Testis (tissue), 3 donors: Measurements from ENCODE around the gene SLC4A4. TPM values are rescaled to one million over a fixed set of nuclear protein-coding genes. Genes with fewer than 3 reads are reported as not detected.

Experiments
- DNase-seq: peaks from one replicate; pipeline ENCODE4 v3.0.0-alpha.2; 2019
- H3K27ac ChIP-seq, 2 donors: fragments of 200-600 bp; sonication (generic); one replicate each; pipeline ENCODE4 v1.5.1; 2019
- H3K27me3 ChIP-seq: fragments of 200-600 bp; sonication (generic); one replicate; pipeline ENCODE4 v1.5.1; 2019
- H3K36me3 ChIP-seq: fragments of 200-600 bp; sonication (generic); one replicate; pipeline ENCODE4 v1.5.1; 2017; ENCODE audit warnings: low read depth; ENCODE audit errors: missing control alignments
- H3K4me1 ChIP-seq: fragments of 200-600 bp; sonication (generic); one replicate; pipeline ENCODE4 v1.5.1; 2019
- H3K4me3 ChIP-seq, 2 donors: fragments of 200-600 bp; sonication (generic); one replicate each; pipeline ENCODE4 v1.5.1; 2017 to 2019
- H3K9me3 ChIP-seq: fragments of 200-600 bp; sonication (generic); one replicate; pipeline ENCODE4 v1.5.1; 2017
- POLR2A ChIP-seq: fragments of 450-650 bp; IDR thresholded peaks from one replicate; pipeline ENCODE4 v1.6.1; 2017; ENCODE audit warnings: antibody characterized with exemption, mild to moderate bottlenecking, moderate library complexity
- WGBS, 2 donors: methylation state at CpG; one replicate each; pipeline ENCODE4 v1.1.5; 2018; 5-methylcytosine and 5-hydroxymethylcytosine counted together
- intact Hi-C: fragments of 100-400 bp; cut with DNase I; formaldehyde crosslinking; loops from one replicate; pipeline ENCODE4 v1.15.1; 2023; ENCODE audit warnings: low total_unique reads
- polyA plus RNA-seq: library from polyadenylated mRNA; stranded (reverse); fragments of 350-450 nt; fragmentation: Illumina TruSeq; extraction: RNeasy Lipid Tissue Mini Kit (QIAGEN cat#74804); gene quantifications from one replicate; pipeline ENCODE4 v1.2.3, GENCODE V29; 2014; ENCODE audit warnings: low read depth, low replicate concordance; ENCODE audit not compliant: insufficient read depth
- total RNA-seq, 2 donors: library from RNA; depleted of rRNA; stranded (reverse); fragments of >200 nt; gene quantifications; one replicate each; pipeline ENCODE4 v1.2.3, GENCODE V29; 2016
- TF ChIP-seq, protein P1 (sequence below), 3 experiments: fragments of 450-650 bp in 2 of 3; fragments of 200-600 bp in 1 of 3; sonication (generic) in 1 of 3; IDR thresholded peaks; one replicate each; pipeline ENCODE4 v1.5.1; 2016 to 2019; ENCODE audit warnings: antibody characterized with exemption in 3 of 3, mild to moderate bottlenecking in 2 of 3, moderate library complexity in 1 of 3

The SLC4A4 gene
- total and polyA plus RNA-seq, 3 donors from 2014 or later = 1.7 to 2.9 (median 2.2) TPM

DNA sequence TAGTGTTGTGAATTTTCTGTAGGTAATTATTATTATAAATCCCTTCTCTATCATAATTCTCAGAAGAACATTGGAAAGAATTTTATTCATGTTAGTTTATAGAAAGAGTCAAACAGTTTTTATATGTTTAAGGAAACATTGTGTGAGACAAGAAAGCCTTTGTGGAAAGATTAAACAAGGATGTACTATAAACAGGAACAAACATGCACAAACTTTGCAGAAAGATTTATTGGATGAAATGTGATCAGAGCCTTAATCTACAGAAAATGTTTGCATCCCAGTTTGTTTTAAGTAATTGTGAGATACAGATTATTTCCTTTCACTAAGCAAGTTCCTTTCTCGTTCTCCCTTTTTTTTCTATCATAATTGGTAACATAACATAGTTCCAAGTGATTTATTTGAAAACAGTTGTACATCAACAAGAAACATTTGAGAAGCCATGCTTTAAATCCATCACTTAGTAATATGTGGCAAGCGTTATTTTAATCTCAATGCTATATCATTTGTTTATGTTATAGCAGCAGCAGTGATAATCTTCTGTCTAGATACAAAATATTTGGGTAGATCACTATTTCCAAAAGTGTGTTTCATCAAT, 129.4 kb downstream of the SLC4A4 start:
- no peak overlapping the region for H3K27ac ChIP-seq
- no peaks in the 10 kb centered on the region for H3K9me3 ChIP-seq
- no peak overlapping the region for H3K4me3 ChIP-seq
- intact Hi-C loops = no loop called here
- H3K27me3 ChIP-seq = no peaks in the 10 kb centered on the region
- DNase-seq = no peak
- TF ChIP-seq, protein P1, sequence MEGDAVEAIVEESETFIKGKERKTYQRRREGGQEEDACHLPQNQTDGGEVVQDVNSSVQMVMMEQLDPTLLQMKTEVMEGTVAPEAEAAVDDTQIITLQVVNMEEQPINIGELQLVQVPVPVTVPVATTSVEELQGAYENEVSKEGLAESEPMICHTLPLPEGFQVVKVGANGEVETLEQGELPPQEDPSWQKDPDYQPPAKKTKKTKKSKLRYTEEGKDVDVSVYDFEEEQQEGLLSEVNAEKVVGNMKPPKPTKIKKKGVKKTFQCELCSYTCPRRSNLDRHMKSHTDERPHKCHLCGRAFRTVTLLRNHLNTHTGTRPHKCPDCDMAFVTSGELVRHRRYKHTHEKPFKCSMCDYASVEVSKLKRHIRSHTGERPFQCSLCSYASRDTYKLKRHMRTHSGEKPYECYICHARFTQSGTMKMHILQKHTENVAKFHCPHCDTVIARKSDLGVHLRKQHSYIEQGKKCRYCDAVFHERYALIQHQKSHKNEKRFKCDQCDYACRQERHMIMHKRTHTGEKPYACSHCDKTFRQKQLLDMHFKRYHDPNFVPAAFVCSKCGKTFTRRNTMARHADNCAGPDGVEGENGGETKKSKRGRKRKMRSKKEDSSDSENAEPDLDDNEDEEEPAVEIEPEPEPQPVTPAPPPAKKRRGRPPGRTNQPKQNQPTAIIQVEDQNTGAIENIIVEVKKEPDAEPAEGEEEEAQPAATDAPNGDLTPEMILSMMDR (IDR thresholded peaks at IDR 0.05) = no peak
- no peak for TF ChIP-seq POLR2A
- no peaks in the 10 kb centered on the region for H3K4me1 ChIP-seq
- 70 to 71% methylated on average over 2 of the region's 2 CpGs for WGBS, 2 donors
- no peaks in the 10 kb centered on the region for H3K36me3 ChIP-seq

DNA sequence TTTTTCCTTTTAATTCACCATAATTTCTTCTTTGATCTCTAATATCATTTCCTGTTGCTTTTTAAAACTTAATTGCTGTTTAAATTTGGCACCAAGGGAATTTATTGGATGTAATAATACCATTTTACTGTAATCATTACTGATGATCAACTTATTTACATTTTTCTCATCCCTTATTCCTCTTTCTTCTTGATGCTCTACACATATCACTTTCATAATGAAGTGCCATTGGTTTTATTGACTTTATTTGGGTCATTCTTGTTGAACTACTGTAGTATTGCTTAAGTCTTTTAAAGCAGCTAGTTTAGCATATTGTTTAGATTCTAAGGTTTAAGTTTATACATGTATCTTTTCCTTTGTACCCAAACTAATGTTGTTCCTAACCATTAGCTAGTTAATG, 130.7 kb downstream of the SLC4A4 start:
- H3K27ac ChIP-seq = no peak overlapping the region
- H3K4me1 ChIP-seq = no peaks in the 10 kb centered on the region
- intact Hi-C loops = no loop called here
- no peak overlapping the region for H3K4me3 ChIP-seq
- H3K36me3 ChIP-seq = no peaks in the 10 kb centered on the region
- TF ChIP-seq POLR2A = no peak
- TF ChIP-seq, protein P1 (IDR thresholded peaks at IDR 0.05) = no peak
- DNase-seq = no peak
- no peaks in the 10 kb centered on the region for H3K9me3 ChIP-seq
- no peaks in the 10 kb centered on the region for H3K27me3 ChIP-seq

DNA sequence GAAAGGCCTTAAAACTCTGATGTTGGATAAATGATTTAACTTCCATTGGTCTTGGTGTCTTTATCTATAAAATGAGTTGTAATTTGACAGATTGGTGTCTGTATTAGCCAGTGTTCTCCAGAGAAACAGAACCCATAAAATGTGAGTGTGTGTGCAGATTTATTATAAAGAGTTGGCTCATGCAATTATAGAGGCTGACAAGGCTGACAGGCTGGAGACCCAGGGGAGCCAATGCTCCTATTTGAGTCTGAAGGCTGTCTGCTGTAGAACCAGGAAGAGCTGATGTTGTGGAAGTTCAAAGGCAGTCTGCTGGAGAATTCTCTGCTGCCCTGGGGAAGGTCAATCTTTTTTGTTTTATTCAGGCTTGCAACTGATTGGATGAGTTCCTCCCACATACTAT, 131.7 kb downstream of the SLC4A4 start:
- no peak for TF ChIP-seq POLR2A
- TF ChIP-seq, protein P1 (IDR thresholded peaks at IDR 0.05) = no peak
- Histone ChIP-seq H3K27me3 (no peaks in the 10 kb centered on the region), H3K27ac (no peak overlapping the region), H3K36me3 (no peaks in the 10 kb centered on the region), H3K4me3 (no peak overlapping the region), H3K4me1 (no peaks in the 10 kb centered on the region), H3K9me3 (no peaks in the 10 kb centered on the region)
- intact Hi-C loops = no loop called here
- DNase-seq = no peak

DNA sequence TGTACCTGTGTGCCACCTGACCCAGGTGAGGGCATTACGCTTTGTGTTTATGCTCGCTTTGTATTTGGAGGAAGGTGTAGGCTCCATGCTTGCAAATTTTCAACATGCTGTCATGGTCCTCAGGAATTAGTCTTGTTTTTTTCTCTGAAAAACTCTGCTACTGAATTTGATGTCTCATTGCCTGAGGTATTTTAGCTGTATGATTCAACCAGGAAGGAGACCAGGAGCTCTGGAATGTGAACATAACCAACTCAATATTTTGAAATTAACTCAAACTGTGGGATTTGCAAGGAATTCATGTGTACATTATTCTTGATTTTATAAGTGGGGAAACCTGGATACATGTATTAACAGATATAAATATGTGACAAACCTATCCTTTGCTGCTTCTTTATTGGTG, 134.1 kb downstream of the SLC4A4 start:
- intact Hi-C loops = no loop called here
- WGBS, 2 donors = 97 to 98% methylated on average over 2 of the region's 2 CpGs

More for the DNA sequence above, 134.1 kb downstream of the SLC4A4 start:
- no peak overlapping the region for H3K27ac ChIP-seq
- no peaks in the 10 kb centered on the region for H3K27me3 ChIP-seq
- no peaks in the 10 kb centered on the region for H3K4me1 ChIP-seq
- DNase-seq = no peak
- no peak overlapping the region for H3K4me3 ChIP-seq
- no peaks in the 10 kb centered on the region for H3K9me3 ChIP-seq
- no peaks in the 10 kb centered on the region for H3K36me3 ChIP-seq
- TF ChIP-seq, protein P1 (IDR thresholded peaks at IDR 0.05) = no peak
- TF ChIP-seq POLR2A = no peak
